Endodermal cell (in vitro differentiated cells): ENCODE results near the gene STK4. TPM values are rescaled to one million over a fixed set of nuclear protein-coding genes. Genes with fewer than 3 reads are reported as not detected.

Source experiments
- DNase-seq: peaks from one replicate; pipeline ENCODE4 v3.0.0-alpha.2; 2017
- H3K27ac ChIP-seq: 2 replicates; pipeline ENCODE4 v1.5.1; 2013; ENCODE audit warnings: mild to moderate bottlenecking, low read depth, low read length, moderate library complexity
- H3K27me3 ChIP-seq: 2 replicates; pipeline ENCODE4 v1.6.1; 2013; ENCODE audit warnings: mild to moderate bottlenecking, low read length, moderate library complexity; ENCODE audit not compliant: insufficient read depth, control insufficient read depth, poor library complexity, severe bottlenecking
- H3K36me3 ChIP-seq: 2 replicates; pipeline ENCODE4 v1.7.0; 2013; ENCODE audit warnings: mild to moderate bottlenecking, low read length, moderate library complexity; ENCODE audit not compliant: control insufficient read depth, insufficient read depth
- H3K4me1 ChIP-seq: one replicate; pipeline ENCODE4 v1.7.0; 2013; ENCODE audit warnings: low read length; ENCODE audit not compliant: control insufficient read depth, insufficient read depth
- H3K4me3 ChIP-seq: 2 replicates; pipeline ENCODE4 v1.5.1; 2013; ENCODE audit warnings: mild to moderate bottlenecking, low read length, moderate library complexity
- H3K9ac ChIP-seq: 2 replicates; pipeline ENCODE4 v1.6.1; 2013; ENCODE audit warnings: mild to moderate bottlenecking, low read length, moderate library complexity; ENCODE audit not compliant: poor library complexity, severe bottlenecking; ENCODE audit errors: extremely low read depth
- H3K9me3 ChIP-seq: 2 replicates; pipeline ENCODE4 v1.6.1; 2013; ENCODE audit warnings: mild to moderate bottlenecking, low read length, moderate library complexity; ENCODE audit not compliant: control insufficient read depth
- H3K27ac Mint-ChIP-seq: 2 replicates; pipeline ENCODE4 v1.8.0; 2020; ENCODE audit warnings: mixed read lengths
- H3K27me3 Mint-ChIP-seq: 2 replicates; pipeline ENCODE4 v1.8.0; 2021; ENCODE audit warnings: mild to moderate bottlenecking, mixed read lengths; ENCODE audit not compliant: insufficient read depth
- H3K36me3 Mint-ChIP-seq: 2 replicates; pipeline ENCODE4 v1.8.0; 2020; ENCODE audit warnings: low read depth, mixed read lengths
- H3K4me1 Mint-ChIP-seq: 2 replicates; pipeline ENCODE4 v1.8.0; 2020; ENCODE audit warnings: mixed read lengths
- H3K4me3 Mint-ChIP-seq: 2 replicates; pipeline ENCODE4 v1.8.0; 2020; ENCODE audit warnings: mild to moderate bottlenecking, moderate library complexity, mixed read lengths
- H3K9me3 Mint-ChIP-seq: 2 replicates; pipeline ENCODE4 v1.8.0; 2020; ENCODE audit warnings: mild to moderate bottlenecking, mixed read lengths
- CTCF ChIP-seq: fragments of 200-600 bp; sonication (generic); conservative IDR thresholded peaks from 2 replicates; pipeline ENCODE4 v1.5.0; 2021; ENCODE audit warnings: antibody characterized with exemption, mild to moderate bottlenecking
- WGBS, 2 experiments: methylation state at CpG; one replicate each; pipeline versions ENCODE4 v1.1.5 to v1.1.7; 2013; ENCODE audit warnings: missing lambda C conversion rate in 2 of 2, mixed read lengths in 1 of 2; ENCODE audit not compliant: insufficient coverage in 1 of 2, insufficient read length in 1 of 2; 5-methylcytosine and 5-hydroxymethylcytosine counted together
- total RNA-seq, 2 donors: library from RNA; stranded (reverse); fragmentation: NEBNext Ultra II Directional in 1 of 2; extraction: Animal tissue kit (Norgen Biotek cat#: 25700) in 1 of 2; gene quantifications; 2 replicates in 1 of 2; 3 replicates in 1 of 2; pipeline ENCODE4 v1.2.1, GENCODE V29; 2021

The STK4 gene
- total RNA-seq, 2 donors from 2014 or later, result 29.2 to 33.1 TPM

GRCh38 chr20:45111285-45111684 lies 145.0 kb downstream of the STK4 start:
- H3K27me3 ChIP-seq, result no peaks in the 10 kb centered on the region
- 89 to 90% methylated on average over 10 to 11 of the region's 11 CpGs for WGBS, 2 experiments
- H3K4me1 ChIP-seq, result no peaks in the 10 kb centered on the region
- H3K4me1 Mint-ChIP-seq, result no peaks in the 10 kb centered on the region
- no peaks in the 10 kb centered on the region for H3K9me3 Mint-ChIP-seq
- no peak for TF ChIP-seq CTCF
- no peak overlapping the region for H3K27ac Mint-ChIP-seq
- no peak overlapping the region for H3K4me3 Mint-ChIP-seq
- H3K36me3 Mint-ChIP-seq, result no peaks in the 10 kb centered on the region
- DNase-seq, result no peak
- no peak overlapping the region for H3K4me3 ChIP-seq
- no peak overlapping the region for H3K27ac ChIP-seq
- H3K27me3 Mint-ChIP-seq, result no peaks in the 10 kb centered on the region
- H3K36me3 ChIP-seq, result no peaks in the 10 kb centered on the region
- no peaks in the 10 kb centered on the region for H3K9me3 ChIP-seq
- H3K9ac ChIP-seq, result no peak overlapping the region

DNA sequence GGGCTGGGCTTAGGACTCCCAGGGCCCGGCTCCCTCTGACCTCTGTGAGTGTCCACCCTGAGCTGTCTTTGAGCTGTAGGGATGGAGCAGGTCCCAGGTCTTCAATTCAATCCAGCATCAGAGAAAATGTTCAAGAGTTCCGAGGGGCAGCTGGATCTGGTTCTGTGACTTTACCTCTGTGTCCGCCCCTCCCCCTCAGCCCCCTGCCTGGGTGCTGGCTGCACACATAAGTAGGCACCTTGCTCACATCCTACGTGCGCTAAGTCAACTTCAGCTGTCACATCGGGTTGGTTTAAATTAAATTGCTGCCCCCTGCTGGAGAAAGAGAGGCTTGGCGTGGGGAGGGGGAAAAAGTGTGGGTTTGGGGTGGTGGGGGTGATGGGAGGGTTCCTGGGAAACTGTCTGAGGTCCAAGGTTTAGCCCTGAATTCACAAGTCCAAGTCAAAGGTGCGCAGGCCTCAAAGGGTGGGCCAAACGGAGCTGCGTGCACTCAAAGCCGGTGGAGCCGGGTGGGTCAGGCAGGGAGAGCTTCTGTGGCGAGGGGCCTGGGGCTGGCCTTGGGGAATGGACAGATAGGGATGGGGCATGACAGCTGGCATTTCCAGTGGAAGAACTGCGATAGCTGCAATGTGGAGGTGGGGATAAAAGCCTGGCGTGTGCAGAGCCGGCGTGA lies 145.6 kb downstream of the STK4 start:
- Mint-ChIP-seq H3K4me3 (no peak overlapping the region), H3K4me1 (no peaks in the 10 kb centered on the region), H3K27me3 (no peaks in the 10 kb centered on the region), H3K9me3 (no peaks in the 10 kb centered on the region), H3K27ac (no peak overlapping the region), H3K36me3 (no peaks in the 10 kb centered on the region)
- peak; percentile 80 for DNase-seq
- no peak overlapping the region for H3K27ac ChIP-seq
- 66 to 68% methylated on average over 6 to 17 of the region's 17 CpGs for WGBS, 2 experiments
- no peaks in the 10 kb centered on the region for H3K36me3 ChIP-seq
- H3K27me3 ChIP-seq, result no peaks in the 10 kb centered on the region
- no peaks in the 10 kb centered on the region for H3K9me3 ChIP-seq
- H3K4me1 ChIP-seq, result no peaks in the 10 kb centered on the region
- H3K9ac ChIP-seq, result no peak overlapping the region
- H3K4me3 ChIP-seq, result no peak overlapping the region
- TF ChIP-seq CTCF, result peak; percentile 82

DNA sequence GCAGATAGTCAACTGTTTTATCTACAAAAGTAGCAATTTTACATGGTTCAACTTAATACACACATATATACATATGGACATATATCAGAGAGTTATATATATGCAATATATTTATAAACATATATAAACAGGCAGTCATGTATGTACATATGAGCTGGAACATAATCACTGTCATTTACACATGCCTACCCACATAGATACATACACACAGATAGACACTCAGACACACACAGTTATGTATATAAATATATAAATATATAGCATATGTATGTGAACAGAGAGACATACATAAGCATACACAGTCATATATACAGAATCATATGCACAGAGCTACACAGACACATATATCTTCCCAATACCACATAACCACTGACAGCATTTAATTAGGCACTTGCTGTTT lies 146.4 kb downstream of the STK4 start:
- Mint-ChIP-seq H3K4me1 (no peaks in the 10 kb centered on the region), H3K4me3 (no peak overlapping the region)
- no peak for TF ChIP-seq CTCF

More for the DNA sequence above, 146.4 kb downstream of the STK4 start:
- Mint-ChIP-seq H3K27me3 (no peaks in the 10 kb centered on the region), H3K36me3 (no peaks in the 10 kb centered on the region), H3K9me3 (no peaks in the 10 kb centered on the region), H3K27ac (no peak overlapping the region)
- H3K36me3 ChIP-seq, result no peaks in the 10 kb centered on the region
- H3K9ac ChIP-seq, result no peak overlapping the region
- no peaks in the 10 kb centered on the region for H3K9me3 ChIP-seq
- no peak overlapping the region for H3K4me3 ChIP-seq
- H3K4me1 ChIP-seq, result no peaks in the 10 kb centered on the region
- no peak overlapping the region for H3K27ac ChIP-seq
- no peaks in the 10 kb centered on the region for H3K27me3 ChIP-seq
- no peak for DNase-seq
